Panc1 (cell line): ENCODE measurements around the gene IP6K1. TPM values are rescaled to one million over a fixed set of nuclear protein-coding genes. Genes with fewer than 3 reads are reported as not detected.

ENCODE experiments used
- ATAC-seq: fragments of 200-7000 bp; cut with Tn5 transposase; 2 replicates; pipeline ENCODE4 v1.9.1; 2020; ENCODE audit warnings: mild to moderate bottlenecking, moderate library complexity
- Bru-seq: library from RNA; stranded (reverse); fragments of 400-500 nt; gene quantifications from one replicate; lab custom pipeline; 2021; lab: Mats Ljungman, UMichigan
- BruChase-seq, 2 experiments: library from RNA; stranded (reverse); fragments of 400-500 nt; gene quantifications; one replicate each; lab custom pipeline; 2021; lab: Mats Ljungman, UMichigan
- BruUV-seq: library from RNA; stranded (reverse); fragments of 400-500 nt; replicated peaks from 2 replicates; lab custom pipeline; 2021; lab: Mats Ljungman, UMichigan
- CTCF ChIA-PET: fragments of 300-600 bp; sonication (Branson Sonifier 250); formaldehyde crosslinking; loops from one replicate; lab custom pipeline; 2022; ENCODE audit warnings: antibody characterized with exemption; lab: Charles Lee
- POLR2A ChIA-PET: fragments of 300-600 bp; sonication (Branson Sonifier 250); formaldehyde crosslinking; loops from one replicate; lab custom pipeline; 2022; ENCODE audit warnings: antibody characterized with exemption; lab: Charles Lee
- DNase-seq: peaks from one replicate; pipeline ENCODE4 v3.0.0-alpha.2; 2010; ENCODE audit warnings: low read depth, low spot score
- H3K27ac ChIP-seq: 2 replicates; pipeline ENCODE4 v1.5.1; 2011; ENCODE audit warnings: mild to moderate bottlenecking, low read length, inconsistent platforms
- H3K27me3 ChIP-seq: fragments of 200-500 bp; sonication (Bioruptor generic); 2 replicates; pipeline ENCODE4 v1.6.0; 2014; ENCODE audit warnings: low read length, inconsistent platforms; ENCODE audit not compliant: control insufficient read depth, insufficient read depth
- H3K36me3 ChIP-seq: fragments of 200-500 bp; sonication (Bioruptor generic); 2 replicates; pipeline ENCODE4 v1.5.1; 2014; ENCODE audit warnings: inconsistent platforms, mild to moderate bottlenecking, low read length, moderate library complexity; ENCODE audit not compliant: control insufficient read depth, insufficient read depth
- H3K4me1 ChIP-seq: 2 replicates; pipeline ENCODE4 v1.5.1; 2011; ENCODE audit warnings: inconsistent platforms, mild to moderate bottlenecking, low read length, moderate library complexity; ENCODE audit not compliant: control insufficient read depth, insufficient read depth
- H3K4me3 ChIP-seq, 2 experiments: 2 replicates each; pipeline ENCODE4 v1.5.1; 2011 to 2012; ENCODE audit warnings: low read depth in 2 of 2, low read length in 2 of 2, mild to moderate bottlenecking in 2 of 2, inconsistent platforms in 1 of 2, moderate library complexity in 1 of 2
- H3K9me3 ChIP-seq: fragments of 200-500 bp; sonication (Bioruptor generic); 2 replicates; pipeline ENCODE4 v1.5.1; 2014; ENCODE audit warnings: low read depth, mild to moderate bottlenecking, inconsistent platforms, low read length, moderate library complexity; ENCODE audit not compliant: control insufficient read depth, insufficient read depth
- POLR2AphosphoS5 ChIP-seq: IDR thresholded peaks from 2 replicates; pipeline ENCODE4 v1.6.1; 2012; ENCODE audit warnings: mild to moderate bottlenecking, low read depth, low read length, moderate library complexity
- SIN3A ChIP-seq: IDR thresholded peaks from 2 replicates; pipeline ENCODE4 v1.6.1; 2012; ENCODE audit warnings: low read depth, mild to moderate bottlenecking, low read length, moderate library complexity, borderline replicate concordance; ENCODE audit not compliant: insufficient read depth
- TCF7L2 ChIP-seq: IDR thresholded peaks from 2 replicates; pipeline ENCODE4 v1.6.1; 2011; ENCODE audit warnings: mild to moderate bottlenecking, low read depth, low read length, inconsistent platforms
- in situ Hi-C: cut with HindIII; loops from 2 replicates; pipeline ENCODE4 v1.10.0; 2016; ENCODE audit warnings: low sequenced_read_pairs, low pct_unique_long_range_greater_than_20kb
- intact Hi-C: fragments of 100-400 bp; cut with micrococcal nuclease; formaldehyde crosslinking; loops from one replicate; pipeline ENCODE4 v1.10.0; 2022; ENCODE audit not compliant: unreplicated experiment
- long read RNA-seq: library from polyadenylated mRNA; unstranded; transcript quantifications from one replicate; pipeline ENCODE4 v2.0.0, GENCODE V29; 2021; ENCODE audit not compliant: unreplicated experiment
- polyA plus RNA-seq: library from polyadenylated mRNA; unstranded; fragments of >200 nt; gene quantifications from one replicate; pipeline ENCODE4 v1.2.1, GENCODE V29; 2012; ENCODE audit warnings: missing spikeins; ENCODE audit not compliant: insufficient read length
- total RNA-seq: library from RNA; stranded (reverse); gene quantifications from one replicate; pipeline ENCODE4 v1.2.1, GENCODE V29; 2021; ENCODE audit not compliant: unreplicated experiment
- TF ChIP-seq, protein P1 (sequence below), 2 experiments: IDR thresholded peaks; 2 replicates each; pipeline ENCODE4 v1.6.1; 2011 to 2012; ENCODE audit warnings: low read depth in 2 of 2, control low read depth in 1 of 2, low read length in 1 of 2, mild to moderate bottlenecking in 1 of 2, moderate library complexity in 1 of 2; ENCODE audit not compliant: insufficient read depth in 1 of 2
- TF ChIP-seq, protein P2 (sequence below): fragments of 450-650 bp; IDR thresholded peaks from 2 replicates; pipeline ENCODE4 v1.5.1; 2017; ENCODE audit warnings: mild to moderate bottlenecking

Gene IP6K1
- 39.8 TPM for total RNA-seq
- polyA plus RNA-seq, result 38.4 TPM
- percentile 74 among the genes with signal in this experiment for Bru-seq, nascent RNA
- percentile 75 among the genes with signal in this experiment for BruChase-seq, experiment 1, labeled RNA remaining after a 2-hour chase
- BruChase-seq, experiment 2, labeled RNA remaining after a 6-hour chase, result percentile 75 among the genes with signal in this experiment
- long read RNA-seq, full-length matches to known transcripts, result 25 of 77 reads
- long read RNA-seq, partial matches to known transcripts, result 10 of 77 reads
- long read RNA-seq, other reads (novel, unspliced or antisense), result 42 of 77 reads

DNA sequence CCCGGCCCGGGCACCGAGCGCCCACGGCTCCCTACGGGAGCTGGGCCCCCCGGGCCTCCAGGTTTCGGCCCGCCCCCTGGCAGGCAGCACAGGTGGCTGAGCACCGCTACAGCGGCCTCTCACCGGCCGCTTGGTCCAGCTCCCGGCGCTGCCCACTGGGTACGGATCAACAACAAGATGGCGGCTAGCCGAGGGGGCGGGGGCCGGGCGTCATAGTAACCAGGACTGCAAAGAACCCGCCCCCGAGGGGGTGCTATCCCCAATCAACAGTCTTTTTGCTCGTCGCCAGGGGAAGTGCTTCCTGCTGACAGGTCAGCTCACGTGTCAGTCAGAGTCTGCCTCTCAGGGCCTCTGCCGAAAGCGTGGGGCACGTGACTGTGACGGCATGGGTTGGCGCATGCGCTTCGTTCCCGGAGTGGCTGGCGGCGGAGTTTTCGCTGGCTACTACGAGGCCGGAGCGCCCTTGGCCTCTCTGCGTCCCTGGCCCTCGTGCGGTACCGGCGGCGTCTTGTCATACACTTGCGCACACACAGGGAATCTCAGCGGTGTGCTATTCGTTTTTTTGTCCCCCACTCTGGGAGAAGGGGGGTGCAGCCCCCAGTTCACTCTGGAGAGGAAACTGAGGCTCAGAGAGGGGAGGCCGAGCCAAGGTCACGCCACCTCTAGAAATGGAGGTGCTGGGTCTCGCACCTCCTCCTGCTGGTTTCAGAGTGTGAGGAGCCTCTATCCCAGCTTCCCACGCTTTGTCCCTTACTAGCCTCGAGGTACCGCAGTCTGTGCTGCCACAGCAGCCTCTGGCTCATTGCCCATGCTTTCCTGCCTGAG lies at the start of gene IP6K1:
IP6K1 (minus strand) TSS at position 186 of the 825 bp plus-strand sequence. CDS start 38,502 bp downstream, outside the sequence.
- POLR2A ChIA-PET, result no interaction called here
- no TSS peak for BruUV-seq
- H3K27ac ChIP-seq, result peak within 1 kb of the TSS; percentile 92
- H3K9me3 ChIP-seq, result no peaks in the 10 kb centered on the region
- in situ Hi-C loops (no loop called here), intact Hi-C loops (no loop called here)
- TF ChIP-seq SIN3A, result peak; percentile 65; the same call in 1 of the 2 replicates
- TF ChIP-seq, protein P1, sequence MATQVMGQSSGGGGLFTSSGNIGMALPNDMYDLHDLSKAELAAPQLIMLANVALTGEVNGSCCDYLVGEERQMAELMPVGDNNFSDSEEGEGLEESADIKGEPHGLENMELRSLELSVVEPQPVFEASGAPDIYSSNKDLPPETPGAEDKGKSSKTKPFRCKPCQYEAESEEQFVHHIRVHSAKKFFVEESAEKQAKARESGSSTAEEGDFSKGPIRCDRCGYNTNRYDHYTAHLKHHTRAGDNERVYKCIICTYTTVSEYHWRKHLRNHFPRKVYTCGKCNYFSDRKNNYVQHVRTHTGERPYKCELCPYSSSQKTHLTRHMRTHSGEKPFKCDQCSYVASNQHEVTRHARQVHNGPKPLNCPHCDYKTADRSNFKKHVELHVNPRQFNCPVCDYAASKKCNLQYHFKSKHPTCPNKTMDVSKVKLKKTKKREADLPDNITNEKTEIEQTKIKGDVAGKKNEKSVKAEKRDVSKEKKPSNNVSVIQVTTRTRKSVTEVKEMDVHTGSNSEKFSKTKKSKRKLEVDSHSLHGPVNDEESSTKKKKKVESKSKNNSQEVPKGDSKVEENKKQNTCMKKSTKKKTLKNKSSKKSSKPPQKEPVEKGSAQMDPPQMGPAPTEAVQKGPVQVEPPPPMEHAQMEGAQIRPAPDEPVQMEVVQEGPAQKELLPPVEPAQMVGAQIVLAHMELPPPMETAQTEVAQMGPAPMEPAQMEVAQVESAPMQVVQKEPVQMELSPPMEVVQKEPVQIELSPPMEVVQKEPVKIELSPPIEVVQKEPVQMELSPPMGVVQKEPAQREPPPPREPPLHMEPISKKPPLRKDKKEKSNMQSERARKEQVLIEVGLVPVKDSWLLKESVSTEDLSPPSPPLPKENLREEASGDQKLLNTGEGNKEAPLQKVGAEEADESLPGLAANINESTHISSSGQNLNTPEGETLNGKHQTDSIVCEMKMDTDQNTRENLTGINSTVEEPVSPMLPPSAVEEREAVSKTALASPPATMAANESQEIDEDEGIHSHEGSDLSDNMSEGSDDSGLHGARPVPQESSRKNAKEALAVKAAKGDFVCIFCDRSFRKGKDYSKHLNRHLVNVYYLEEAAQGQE (IDR thresholded peaks at IDR 0.05; ENCODE audit: insufficient read depth in 1 of 2, low read depth in 2 of 2, low read length in 1 of 2), result no peak
- TF ChIP-seq, protein P2, sequence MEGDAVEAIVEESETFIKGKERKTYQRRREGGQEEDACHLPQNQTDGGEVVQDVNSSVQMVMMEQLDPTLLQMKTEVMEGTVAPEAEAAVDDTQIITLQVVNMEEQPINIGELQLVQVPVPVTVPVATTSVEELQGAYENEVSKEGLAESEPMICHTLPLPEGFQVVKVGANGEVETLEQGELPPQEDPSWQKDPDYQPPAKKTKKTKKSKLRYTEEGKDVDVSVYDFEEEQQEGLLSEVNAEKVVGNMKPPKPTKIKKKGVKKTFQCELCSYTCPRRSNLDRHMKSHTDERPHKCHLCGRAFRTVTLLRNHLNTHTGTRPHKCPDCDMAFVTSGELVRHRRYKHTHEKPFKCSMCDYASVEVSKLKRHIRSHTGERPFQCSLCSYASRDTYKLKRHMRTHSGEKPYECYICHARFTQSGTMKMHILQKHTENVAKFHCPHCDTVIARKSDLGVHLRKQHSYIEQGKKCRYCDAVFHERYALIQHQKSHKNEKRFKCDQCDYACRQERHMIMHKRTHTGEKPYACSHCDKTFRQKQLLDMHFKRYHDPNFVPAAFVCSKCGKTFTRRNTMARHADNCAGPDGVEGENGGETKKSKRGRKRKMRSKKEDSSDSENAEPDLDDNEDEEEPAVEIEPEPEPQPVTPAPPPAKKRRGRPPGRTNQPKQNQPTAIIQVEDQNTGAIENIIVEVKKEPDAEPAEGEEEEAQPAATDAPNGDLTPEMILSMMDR, result no peak
- TF ChIP-seq POLR2AphosphoS5, result peak; percentile 75
- no peak for TF ChIP-seq TCF7L2
- H3K4me3 ChIP-seq, result peak within 1 kb of the TSS; percentile 70 to 78
- no peaks in the 10 kb centered on the region for H3K36me3 ChIP-seq
- peaks cover 6% of the 10 kb centered on the region for H3K4me1 ChIP-seq
- DNase-seq (peak; percentile 94), ATAC-seq (peak; percentile 99)
- no peaks in the 10 kb centered on the region for H3K27me3 ChIP-seq
- CTCF ChIA-PET, result interaction anchor here (1.2 kb wide), 1 partner anchor 85 kb away, joined by 4 read pairs; no protein-coding TSS in a partner anchor

DNA sequence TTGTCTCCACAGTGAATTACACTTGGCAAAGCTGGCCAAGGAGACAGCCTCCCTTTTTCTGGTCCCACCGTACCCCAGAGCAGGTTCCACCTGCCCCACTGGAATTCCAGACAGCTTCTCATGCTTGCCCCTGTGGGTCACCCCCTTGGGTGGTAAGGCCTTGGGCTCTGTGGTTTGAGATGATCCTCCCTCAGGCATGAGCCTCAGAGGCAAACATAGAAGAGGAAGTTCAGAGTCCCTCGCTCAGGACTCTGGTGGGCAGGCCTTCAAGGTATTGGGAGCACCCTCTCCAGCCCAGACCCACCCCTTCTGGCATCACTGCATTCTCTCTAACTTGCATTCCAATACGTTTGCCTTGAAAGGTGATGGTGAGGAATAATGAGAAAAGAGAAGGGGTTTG lies 45.0 kb upstream of the IP6K1 start:
- H3K4me3 ChIP-seq, result no peak overlapping the region
- ChIA-PET CTCF (no interaction called here), POLR2A (no interaction called here)
- no peak overlapping the region for H3K27ac ChIP-seq
- H3K27me3 ChIP-seq, result no peaks in the 10 kb centered on the region
- in situ Hi-C loops (no loop called here), intact Hi-C loops (no loop called here)
- no TSS peak for BruUV-seq
- H3K9me3 ChIP-seq, result no peaks in the 10 kb centered on the region
- TF ChIP-seq TCF7L2, result no peak
- TF ChIP-seq SIN3A, result no peak
- TF ChIP-seq POLR2AphosphoS5, result no peak
- TF ChIP-seq, protein P1 (IDR thresholded peaks at IDR 0.05; ENCODE audit: insufficient read depth in 1 of 2, low read depth in 2 of 2, low read length in 1 of 2), result no peak
- TF ChIP-seq, protein P2, result no peak
- DNase-seq (no peak), ATAC-seq (no peak)
- no peaks in the 10 kb centered on the region for H3K4me1 ChIP-seq
- H3K36me3 ChIP-seq, result no peaks in the 10 kb centered on the region
